HG03354 (cell line): Measurements from ENCODE around the gene RAB27A.

Source experiments
- ATAC-seq: cut with Tn5 transposase; IDR thresholded peaks from one replicate; pipeline ENCODE4 v1.9.1; 2021; ENCODE audit warnings: mild to moderate bottlenecking; ENCODE audit not compliant: unreplicated experiment, poor library complexity, severe bottlenecking

Gene RAB27A

DNA sequence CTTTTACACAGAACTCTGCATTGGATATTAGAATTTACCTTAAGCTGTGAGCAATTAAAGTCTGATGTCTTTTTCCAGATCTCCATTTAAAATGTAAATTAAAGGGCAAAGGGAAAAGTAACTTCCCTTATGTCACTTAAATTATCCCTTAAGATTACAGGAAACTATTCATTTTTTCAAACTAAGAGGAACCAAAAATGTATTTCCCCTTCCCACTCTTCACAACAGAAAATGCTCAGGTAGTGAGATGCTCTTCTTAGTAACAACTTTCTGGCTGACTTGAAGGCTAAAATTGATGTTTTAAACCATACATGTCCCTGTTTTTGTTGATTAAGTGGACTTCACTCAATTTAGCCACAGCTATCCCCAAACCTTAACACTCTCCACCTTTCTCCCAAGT, 110.5 kb downstream of the RAB27A start:
- ATAC-seq = no peak

DNA sequence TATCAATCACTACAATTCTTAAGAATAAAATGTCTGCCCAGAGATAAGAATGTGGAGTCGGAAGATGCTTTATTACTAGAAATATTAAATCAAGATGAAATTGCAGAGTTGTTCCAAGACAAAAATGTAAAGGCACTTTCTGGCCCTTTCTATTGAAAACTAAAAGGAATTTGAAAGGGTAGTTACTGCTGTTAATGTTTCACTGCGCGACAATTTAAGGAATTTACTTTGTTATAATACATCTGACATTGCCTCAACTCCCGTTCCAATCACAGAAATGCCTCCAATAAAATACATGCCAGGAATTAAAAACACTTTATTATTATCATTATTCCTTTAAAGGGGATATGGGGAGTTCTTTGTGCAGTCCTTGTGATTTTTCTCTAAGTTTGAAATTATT, 119.3 kb downstream of the RAB27A start:
- ATAC-seq = no peak

DNA sequence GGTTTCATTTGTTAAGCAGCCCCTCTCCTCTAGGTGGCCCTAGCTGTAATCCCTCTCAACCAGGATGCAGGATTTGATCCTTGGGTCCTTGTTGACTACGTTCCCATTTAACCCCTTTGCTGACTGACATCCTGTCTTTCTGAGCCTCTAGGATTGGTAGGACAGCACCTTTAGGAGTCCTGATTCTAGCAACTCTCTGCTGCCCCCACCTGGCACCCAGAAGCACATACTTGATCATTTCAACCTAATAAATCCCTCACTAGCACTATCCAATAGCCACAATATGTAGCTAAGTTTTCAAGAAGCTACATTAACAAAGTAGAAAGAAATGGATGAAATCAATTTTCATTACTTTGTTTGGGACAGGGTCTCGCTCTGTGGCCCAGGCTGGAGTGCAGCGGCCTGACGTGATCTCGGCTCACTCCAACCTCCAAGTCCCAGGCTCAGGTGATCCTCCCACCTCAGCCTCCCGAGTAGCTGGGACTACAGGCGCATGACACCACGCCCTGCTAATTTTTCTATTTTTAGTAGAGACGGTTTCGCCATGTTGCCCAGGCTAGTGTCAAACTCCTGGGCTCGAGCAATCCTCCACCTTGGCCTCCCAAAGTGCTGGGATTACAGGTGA, 121.2 kb downstream of the RAB27A start:
- ATAC-seq = peak; percentile 97

DNA sequence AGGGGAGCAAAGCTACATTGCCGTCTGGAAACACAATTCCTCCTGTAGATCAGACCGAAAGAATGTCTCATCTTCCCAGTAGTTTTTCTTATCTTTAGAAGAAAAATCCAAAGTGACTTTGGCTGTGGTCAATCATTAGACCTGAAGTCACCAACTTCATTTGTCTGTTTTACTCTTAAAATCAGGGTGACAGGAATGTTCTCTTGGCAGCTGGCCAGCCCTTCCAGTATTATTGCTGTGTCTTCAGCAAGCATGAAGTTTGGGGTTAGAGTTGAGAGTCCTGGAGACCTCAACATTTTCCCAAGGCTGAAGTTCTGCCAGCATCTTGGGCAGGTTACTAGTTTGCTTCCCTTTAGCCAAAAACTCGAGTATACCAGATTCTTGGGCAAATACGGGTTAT, 125.3 kb downstream of the RAB27A start:
- no peak for ATAC-seq
